Adipocyte (in vitro differentiated cells): ENCODE measurements around the gene ZNF521.

ENCODE experiments used
- DNase-seq: peaks from one replicate; pipeline ENCODE4 v3.0.0-alpha.2; 2015; ENCODE audit warnings: low read depth
- H3K27me3 ChIP-seq: replicated peaks from 2 replicates; pipeline ENCODE4 v1.7.0; 2013; ENCODE audit warnings: mild to moderate bottlenecking, low read length, moderate library complexity; ENCODE audit not compliant: control insufficient read depth, insufficient read depth
- H3K36me3 ChIP-seq: 2 replicates; pipeline ENCODE4 v1.7.0; 2013; ENCODE audit warnings: low read length, mild to moderate bottlenecking, moderate library complexity; ENCODE audit not compliant: control insufficient read depth, insufficient read depth, severe bottlenecking
- H3K4me1 ChIP-seq: 2 replicates; pipeline ENCODE4 v1.7.0; 2013; ENCODE audit warnings: mild to moderate bottlenecking, low read length, moderate library complexity; ENCODE audit not compliant: control insufficient read depth, insufficient read depth
- H3K4me3 ChIP-seq: 2 replicates; pipeline ENCODE4 v1.7.0; 2013; ENCODE audit warnings: mild to moderate bottlenecking, low read length, moderate library complexity
- H3K9ac ChIP-seq: 2 replicates; pipeline ENCODE4 v1.7.0; 2013; ENCODE audit warnings: mild to moderate bottlenecking, low read length, moderate library complexity
- H3K9me3 ChIP-seq: 2 replicates; pipeline ENCODE4 v1.7.0; 2013; ENCODE audit warnings: mild to moderate bottlenecking, low read length, moderate library complexity; ENCODE audit not compliant: control insufficient read depth

ZNF521 gene

GRCh38 chr18:25136416-25137196 is 215.4 kb downstream of the ZNF521 start:
- Histone ChIP-seq H3K36me3 (no peaks in the 10 kb centered on the region), H3K4me3 (no peak overlapping the region), H3K9me3 (no peaks in the 10 kb centered on the region), H3K9ac (no peak overlapping the region), H3K27me3 (no peaks in the 10 kb centered on the region), H3K4me1 (peaks cover 47% of the 10 kb centered on the region)
- DNase-seq, result no peak

DNA sequence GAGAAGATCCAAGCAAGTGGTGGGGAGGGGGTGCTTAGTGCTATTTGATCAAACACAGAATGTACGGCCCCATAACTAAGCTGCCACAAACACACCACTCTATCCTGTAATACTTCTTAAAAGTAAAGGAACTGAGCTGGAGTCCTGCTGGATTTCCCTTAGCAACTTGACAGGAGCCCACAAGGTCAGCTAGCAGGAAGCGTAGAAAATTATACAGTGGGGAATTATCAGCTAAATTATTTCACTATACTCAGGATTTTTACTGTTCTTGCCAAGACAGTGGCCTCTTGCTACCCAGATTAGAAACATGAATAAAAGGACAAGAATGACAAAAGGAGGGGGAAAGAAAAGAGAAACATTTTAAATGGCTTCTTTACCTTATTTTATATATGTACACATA is 217.1 kb downstream of the ZNF521 start:
- H3K9me3 ChIP-seq, result no peaks in the 10 kb centered on the region
- no peaks in the 10 kb centered on the region for H3K36me3 ChIP-seq
- H3K27me3 ChIP-seq, result no peaks in the 10 kb centered on the region
- H3K4me3 ChIP-seq, result no peak overlapping the region
- DNase-seq, result no peak
- no peak overlapping the region for H3K9ac ChIP-seq
- H3K4me1 ChIP-seq, result peaks cover 39% of the 10 kb centered on the region

DNA sequence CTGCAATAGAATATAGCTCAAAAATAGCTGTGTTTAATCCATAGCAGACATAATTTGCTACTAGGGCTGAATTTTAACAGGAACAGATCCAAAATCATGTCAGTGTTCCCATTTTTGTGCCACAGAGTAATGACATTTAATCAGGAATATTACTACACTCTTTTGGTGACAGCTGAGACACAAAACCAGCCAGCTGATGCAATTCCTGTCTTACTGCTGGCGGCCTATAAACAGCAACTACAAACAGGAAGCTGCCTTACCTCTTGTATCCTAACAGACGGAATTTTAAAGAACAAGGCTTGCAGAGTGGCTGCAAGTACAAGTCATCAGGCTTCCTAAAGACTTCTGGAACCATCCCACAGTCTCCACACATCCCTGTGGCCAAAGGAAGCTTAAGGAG is 218.1 kb downstream of the ZNF521 start:
- DNase-seq, result no peak

DNA sequence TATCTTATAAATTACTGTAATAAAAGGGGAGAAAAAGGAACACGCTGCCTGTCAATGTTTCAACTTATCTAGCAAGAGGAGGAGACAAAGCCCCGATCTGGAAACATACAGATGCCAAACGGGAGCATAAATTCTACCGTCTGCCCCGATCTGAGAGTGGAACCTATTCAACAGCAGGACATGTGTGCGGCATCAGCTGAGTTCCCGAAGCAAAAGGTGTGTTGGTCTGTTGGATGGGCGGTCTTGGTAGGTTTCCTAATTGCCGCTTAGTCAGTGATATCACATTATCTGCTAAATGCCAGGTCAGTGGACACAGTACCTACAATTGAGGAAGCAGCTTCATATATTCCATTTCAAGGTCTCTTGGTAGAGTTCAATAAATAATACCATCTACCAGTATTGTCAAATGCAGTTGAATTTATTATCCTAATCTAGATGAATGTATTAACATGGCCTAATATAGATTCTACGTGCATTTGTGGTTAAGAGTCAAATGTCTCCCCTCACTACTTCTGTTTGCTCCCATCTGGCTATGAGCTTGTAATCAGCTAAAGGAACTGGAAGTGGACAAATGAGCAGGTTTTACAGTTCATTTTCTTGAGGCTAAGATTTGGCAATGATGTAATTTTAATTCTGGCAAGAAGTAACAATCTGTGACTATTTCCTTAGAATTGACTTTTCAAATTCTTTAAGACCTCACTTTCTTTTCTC is 219.0 kb downstream of the ZNF521 start:
- Histone ChIP-seq H3K9me3 (no peaks in the 10 kb centered on the region), H3K27me3 (no peaks in the 10 kb centered on the region), H3K36me3 (no peaks in the 10 kb centered on the region), H3K4me3 (no peak overlapping the region), H3K9ac (no peak overlapping the region), H3K4me1 (peaks cover 37% of the 10 kb centered on the region)
- DNase-seq, result no peak

More for the DNA sequence above, 218.1 kb downstream of the ZNF521 start:
- Histone ChIP-seq H3K9ac (no peak overlapping the region), H3K4me3 (no peak overlapping the region), H3K9me3 (no peaks in the 10 kb centered on the region), H3K36me3 (no peaks in the 10 kb centered on the region), H3K27me3 (no peaks in the 10 kb centered on the region), H3K4me1 (peaks cover 37% of the 10 kb centered on the region)

GRCh38 chr18:25126751-25127150 is 225.2 kb downstream of the ZNF521 start:
- H3K9me3 ChIP-seq, result no peaks in the 10 kb centered on the region
- H3K27me3 ChIP-seq, result no peaks in the 10 kb centered on the region
- H3K4me1 ChIP-seq, result peaks cover 18% of the 10 kb centered on the region
- no peak overlapping the region for H3K9ac ChIP-seq
- no peak overlapping the region for H3K4me3 ChIP-seq
- no peak for DNase-seq
- no peaks in the 10 kb centered on the region for H3K36me3 ChIP-seq

- H3K4me1 ChIP-seq, result peaks cover 18% of the 10 kb centered on the region
- H3K36me3 ChIP-seq, result no peaks in the 10 kb centered on the region
- DNase-seq, result peak; percentile 40
- no peak overlapping the region for H3K9ac ChIP-seq
- H3K9me3 ChIP-seq, result no peaks in the 10 kb centered on the region
- no peak overlapping the region for H3K4me3 ChIP-seq
- no peaks in the 10 kb centered on the region for H3K27me3 ChIP-seq
Observed at GRCh38 chr18:25125680-25126079, 226.3 kb downstream of the ZNF521 start.

DNA sequence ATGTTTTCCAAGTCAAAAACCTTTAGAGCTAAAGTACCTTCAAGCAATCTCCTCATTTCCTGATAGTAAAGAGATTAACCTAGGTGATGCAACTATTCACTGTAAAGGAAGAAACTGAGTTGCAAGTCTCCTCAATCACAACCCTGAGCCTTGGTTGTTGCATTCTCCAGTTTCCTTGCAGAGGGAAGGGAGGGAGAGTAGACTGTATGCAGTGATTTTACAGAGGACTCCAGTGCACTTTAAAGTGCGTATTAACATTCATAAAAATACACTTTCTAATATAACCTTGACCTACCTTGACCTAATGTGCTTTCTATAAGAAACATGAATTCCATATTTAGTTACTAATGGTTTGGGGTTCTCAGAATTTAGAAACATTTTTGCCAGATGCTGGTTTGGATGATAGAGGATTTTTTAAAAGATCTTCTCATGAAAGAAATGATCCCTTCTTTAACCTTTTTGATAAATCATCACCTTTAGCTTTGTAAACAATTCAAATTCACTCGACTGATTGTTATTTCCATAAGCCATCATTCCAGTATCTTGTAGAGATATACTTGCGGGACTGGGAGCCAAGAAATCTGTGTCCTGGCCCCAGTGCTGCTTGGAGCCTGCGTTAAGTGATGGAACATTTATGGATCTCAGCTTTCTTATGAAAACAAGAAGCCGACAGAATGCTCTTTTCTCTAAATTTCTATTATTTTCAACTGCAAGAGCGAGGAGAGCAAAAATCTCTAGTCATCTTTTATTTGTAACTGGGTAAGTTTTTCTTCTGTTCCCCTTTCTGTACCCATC is 228.3 kb downstream of the ZNF521 start:
- Histone ChIP-seq H3K9ac (no peak overlapping the region), H3K4me1 (peaks cover 18% of the 10 kb centered on the region), H3K4me3 (no peak overlapping the region), H3K9me3 (no peaks in the 10 kb centered on the region), H3K27me3 (no peaks in the 10 kb centered on the region), H3K36me3 (no peaks in the 10 kb centered on the region)
- no peak for DNase-seq

- Histone ChIP-seq H3K9me3 (no peaks in the 10 kb centered on the region), H3K4me3 (no peak overlapping the region), H3K4me1 (peaks cover 12% of the 10 kb centered on the region), H3K9ac (no peak overlapping the region), H3K36me3 (no peaks in the 10 kb centered on the region), H3K27me3 (no peaks in the 10 kb centered on the region)
- no peak for DNase-seq
Observed at GRCh38 chr18:25121442-25121841, 230.5 kb downstream of the ZNF521 start.

GRCh38 chr18:25113566-25113965 is 238.4 kb downstream of the ZNF521 start:
- Histone ChIP-seq H3K27me3 (no peaks in the 10 kb centered on the region), H3K4me1 (peaks cover 3% of the 10 kb centered on the region), H3K4me3 (no peak overlapping the region), H3K36me3 (no peaks in the 10 kb centered on the region), H3K9ac (no peak overlapping the region), H3K9me3 (no peaks in the 10 kb centered on the region)
- no peak for DNase-seq

- Histone ChIP-seq H3K36me3 (no peaks in the 10 kb centered on the region), H3K9ac (no peak overlapping the region), H3K27me3 (no peaks in the 10 kb centered on the region), H3K4me1 (peaks cover 3% of the 10 kb centered on the region), H3K9me3 (no peaks in the 10 kb centered on the region), H3K4me3 (no peak overlapping the region)
- no peak for DNase-seq
Observed at GRCh38 chr18:25112821-25113434, 239.0 kb downstream of the ZNF521 start.
